GM21529 (cell line): ENCODE data around the gene IPO11.
"Not testable (repeated sequence)": the region's sequence is repeated elsewhere in the genome, so short reads cannot be mapped to it uniquely, and the experiment has no call there.

Experiments
- ATAC-seq: cut with Tn5 transposase; IDR thresholded peaks from one replicate; pipeline ENCODE4 v1.9.1; 2021; ENCODE audit not compliant: unreplicated experiment

IPO11 gene

GRCh38 chr5:62513085-62513484 is 100.5 kb downstream of the IPO11 start:
- ATAC-seq: not testable (repeated sequence)

- no peak for ATAC-seq
These were observed 102.1 kb downstream of the IPO11 start for GRCh38 chr5:62514510-62515119.

GRCh38 chr5:62520812-62521211 is 108.2 kb downstream of the IPO11 start:
- ATAC-seq: peak; percentile 22

- ATAC-seq: peak; percentile 69
These were observed 108.8 kb downstream of the IPO11 start for GRCh38 chr5:62521319-62521718.

- no peak for ATAC-seq
These were observed 110.2 kb downstream of the IPO11 start for GRCh38 chr5:62522811-62523210.

- no peak for ATAC-seq
These were observed 121.0 kb downstream of the IPO11 start for GRCh38 chr5:62533597-62533996.

- ATAC-seq: no peak
These were observed 122.1 kb downstream of the IPO11 start for GRCh38 chr5:62534461-62535236.

GRCh38 chr5:62536232-62536631 is 123.7 kb downstream of the IPO11 start:
- ATAC-seq: no peak

- ATAC-seq: no peak
These were observed 124.2 kb downstream of the IPO11 start for GRCh38 chr5:62536783-62537182.

GRCh38 chr5:62538017-62538942 is 125.7 kb downstream of the IPO11 start:
- ATAC-seq: peak; percentile 59

GRCh38 chr5:62542720-62543119 is 130.2 kb downstream of the IPO11 start:
- no peak for ATAC-seq

- ATAC-seq: no peak
These were observed 135.5 kb downstream of the IPO11 start for GRCh38 chr5:62547945-62548630.

GRCh38 chr5:62550103-62550502 is 137.5 kb downstream of the IPO11 start:
- ATAC-seq: no peak

- no peak for ATAC-seq
These were observed 143.4 kb downstream of the IPO11 start for GRCh38 chr5:62555930-62556329.

- no peak for ATAC-seq
These were observed 146.4 kb downstream of the IPO11 start for GRCh38 chr5:62558941-62559340.

- no peak for ATAC-seq
These were observed 148.2 kb downstream of the IPO11 start for GRCh38 chr5:62560786-62561185.

- ATAC-seq: no peak
These were observed 149.3 kb downstream of the IPO11 start for GRCh38 chr5:62561896-62562295.

GRCh38 chr5:62562867-62563266 is 150.3 kb downstream of the IPO11 start:
- ATAC-seq: no peak

- ATAC-seq: no peak
These were observed 151.5 kb downstream of the IPO11 start for GRCh38 chr5:62564101-62564500.

- not testable (repeated sequence) for ATAC-seq
These were observed 153.2 kb downstream of the IPO11 start for GRCh38 chr5:62565740-62566139.

- ATAC-seq: no peak
These were observed 155.6 kb downstream of the IPO11 start for GRCh38 chr5:62568143-62568542.
